ENCODE results near the gene RAB4A. TPM values are rescaled to one million over a fixed set of nuclear protein-coding genes. Genes with fewer than 3 reads are reported as not detected.
A peak's percentile ranks its signal among the peaks of the same experiment; 100 is the strongest.

Gene RAB4A
- total RNA-seq, 1 donor from 2014 or later, result 58.6 TPM

- Mint-ChIP-seq H3K27me3 (ENCODE audit: low read depth) (no peaks in the 10 kb centered on the region), H3K9me3 (ENCODE audit: low read depth) (peaks cover 3% of the 10 kb centered on the region), H3K4me3 (ENCODE audit: unreplicated experiment) (no peak overlapping the region), H3K36me3 (ENCODE audit: low read depth) (peaks cover 4% of the 10 kb centered on the region), H3K4me1 (ENCODE audit: low read depth) (peaks cover 31% of the 10 kb centered on the region), H3K27ac (ENCODE audit: unreplicated experiment) (peak overlapping the region; percentile 49)
- TF ChIP-seq, protein P1, sequence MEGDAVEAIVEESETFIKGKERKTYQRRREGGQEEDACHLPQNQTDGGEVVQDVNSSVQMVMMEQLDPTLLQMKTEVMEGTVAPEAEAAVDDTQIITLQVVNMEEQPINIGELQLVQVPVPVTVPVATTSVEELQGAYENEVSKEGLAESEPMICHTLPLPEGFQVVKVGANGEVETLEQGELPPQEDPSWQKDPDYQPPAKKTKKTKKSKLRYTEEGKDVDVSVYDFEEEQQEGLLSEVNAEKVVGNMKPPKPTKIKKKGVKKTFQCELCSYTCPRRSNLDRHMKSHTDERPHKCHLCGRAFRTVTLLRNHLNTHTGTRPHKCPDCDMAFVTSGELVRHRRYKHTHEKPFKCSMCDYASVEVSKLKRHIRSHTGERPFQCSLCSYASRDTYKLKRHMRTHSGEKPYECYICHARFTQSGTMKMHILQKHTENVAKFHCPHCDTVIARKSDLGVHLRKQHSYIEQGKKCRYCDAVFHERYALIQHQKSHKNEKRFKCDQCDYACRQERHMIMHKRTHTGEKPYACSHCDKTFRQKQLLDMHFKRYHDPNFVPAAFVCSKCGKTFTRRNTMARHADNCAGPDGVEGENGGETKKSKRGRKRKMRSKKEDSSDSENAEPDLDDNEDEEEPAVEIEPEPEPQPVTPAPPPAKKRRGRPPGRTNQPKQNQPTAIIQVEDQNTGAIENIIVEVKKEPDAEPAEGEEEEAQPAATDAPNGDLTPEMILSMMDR (IDR thresholded peaks at IDR 0.05), result no peak
- no peak for DNase-seq (ENCODE audit: low spot score)
Observed at GRCh38 chr1:229280921-229281320, 10.0 kb downstream of the RAB4A start.

DNA sequence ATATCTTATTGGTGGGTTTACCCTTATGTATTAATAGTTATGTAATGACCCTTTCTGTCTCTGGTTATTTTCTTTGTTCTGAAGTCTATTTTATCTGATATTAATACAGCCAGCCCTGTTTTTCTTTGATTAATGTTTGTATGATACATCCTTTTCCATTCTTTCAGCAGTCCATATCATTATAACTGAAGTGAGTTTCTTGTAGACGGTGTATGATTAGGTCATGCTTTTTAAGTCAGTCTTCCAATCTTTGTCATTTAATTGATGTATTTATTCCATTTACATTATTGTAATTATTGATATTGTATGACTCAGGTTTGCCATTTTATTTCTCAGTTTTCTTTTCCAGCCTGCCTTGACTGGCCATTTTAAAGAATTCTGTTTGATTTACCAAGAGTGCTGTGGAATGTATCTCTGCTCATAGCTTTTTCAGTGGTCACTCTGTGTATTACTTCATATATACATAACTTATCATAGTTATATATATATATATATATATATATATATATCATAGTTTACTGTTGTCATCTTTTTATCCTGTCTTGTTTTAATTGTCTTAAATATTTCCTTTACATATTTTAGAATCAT lies 10.5 kb downstream of the RAB4A start:
- TF ChIP-seq, protein P1 (IDR thresholded peaks at IDR 0.05), result no peak
- Mint-ChIP-seq H3K36me3 (ENCODE audit: low read depth) (peaks cover 4% of the 10 kb centered on the region), H3K4me3 (ENCODE audit: unreplicated experiment) (no peak overlapping the region), H3K27me3 (ENCODE audit: low read depth) (no peaks in the 10 kb centered on the region), H3K27ac (ENCODE audit: unreplicated experiment) (peak overlapping the region; percentile 49), H3K4me1 (ENCODE audit: low read depth) (peaks cover 33% of the 10 kb centered on the region), H3K9me3 (ENCODE audit: low read depth) (peaks cover 3% of the 10 kb centered on the region)
- no peak for DNase-seq (ENCODE audit: low spot score)

DNA sequence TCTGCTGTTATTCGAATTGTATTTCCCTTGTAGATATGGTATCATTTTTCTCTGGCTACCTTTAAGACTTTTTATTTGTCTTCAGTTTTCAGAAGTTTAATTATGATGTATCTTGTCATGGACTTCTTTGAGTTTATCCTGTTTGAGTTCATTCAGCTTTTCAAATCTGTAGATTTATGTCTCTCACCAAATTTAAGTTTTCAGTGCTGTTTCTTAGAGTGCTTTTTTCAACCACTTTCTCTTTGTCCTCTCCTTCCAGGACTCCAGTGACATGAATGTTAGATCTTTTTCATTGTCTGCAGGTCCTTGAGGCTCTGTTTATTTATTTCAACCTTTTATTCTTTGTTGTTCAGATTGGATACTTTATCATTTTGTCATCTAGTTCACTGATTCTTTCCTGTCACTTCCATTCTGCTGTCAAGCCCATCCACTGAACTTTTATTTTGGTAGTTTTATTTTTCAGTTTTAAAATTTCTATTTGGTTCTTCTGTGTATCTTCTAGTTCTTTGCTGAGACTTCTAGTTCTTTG lies 11.4 kb downstream of the RAB4A start:
- TF ChIP-seq, protein P1 (IDR thresholded peaks at IDR 0.05), result no peak
- no peak for DNase-seq (ENCODE audit: low spot score)
- H3K27me3 Mint-ChIP-seq (ENCODE audit: low read depth), result no peaks in the 10 kb centered on the region
- peak overlapping the region; percentile 13 for H3K27ac Mint-ChIP-seq (ENCODE audit: unreplicated experiment)
- peaks cover 37% of the 10 kb centered on the region for H3K4me1 Mint-ChIP-seq (ENCODE audit: low read depth)
- H3K4me3 Mint-ChIP-seq (ENCODE audit: unreplicated experiment), result no peak overlapping the region
- H3K9me3 Mint-ChIP-seq (ENCODE audit: low read depth), result peaks cover 3% of the 10 kb centered on the region
- H3K36me3 Mint-ChIP-seq (ENCODE audit: low read depth), result peaks cover 4% of the 10 kb centered on the region

GRCh38 chr1:229283183-229283611 lies 12.3 kb downstream of the RAB4A start:
- TF ChIP-seq, protein P1 (IDR thresholded peaks at IDR 0.05), result no peak
- Mint-ChIP-seq H3K9me3 (ENCODE audit: low read depth) (peaks cover 3% of the 10 kb centered on the region), H3K27me3 (ENCODE audit: low read depth) (no peaks in the 10 kb centered on the region), H3K27ac (ENCODE audit: unreplicated experiment) (no peak overlapping the region), H3K4me3 (ENCODE audit: unreplicated experiment) (no peak overlapping the region), H3K36me3 (ENCODE audit: low read depth) (peaks cover 4% of the 10 kb centered on the region), H3K4me1 (ENCODE audit: low read depth) (peaks cover 41% of the 10 kb centered on the region)
- DNase-seq (ENCODE audit: low spot score), result no peak

- peaks cover 4% of the 10 kb centered on the region for H3K36me3 Mint-ChIP-seq (ENCODE audit: low read depth)
- H3K4me3 Mint-ChIP-seq (ENCODE audit: unreplicated experiment), result no peak overlapping the region
- H3K27ac Mint-ChIP-seq (ENCODE audit: unreplicated experiment), result no peak overlapping the region
Observed at GRCh38 chr1:229284887-229285286, 14.0 kb downstream of the RAB4A start.

More at GRCh38 chr1:229284887-229285286, 14.0 kb downstream of the RAB4A start:
- H3K9me3 Mint-ChIP-seq (ENCODE audit: low read depth), result peaks cover 3% of the 10 kb centered on the region
- H3K4me1 Mint-ChIP-seq (ENCODE audit: low read depth), result peaks cover 40% of the 10 kb centered on the region
- no peak for DNase-seq (ENCODE audit: low spot score)
- TF ChIP-seq, protein P1 (IDR thresholded peaks at IDR 0.05), result no peak
- no peaks in the 10 kb centered on the region for H3K27me3 Mint-ChIP-seq (ENCODE audit: low read depth)
